ELR (cell line): Measurements from ENCODE around the gene FREM3.

Source experiments
- DNase-seq: peaks from one replicate; pipeline ENCODE4 v3.0.0-alpha.2; 2015; ENCODE audit warnings: low read depth

The FREM3 gene

GRCh38 chr4:143667461-143667860 lies 33.0 kb downstream of the FREM3 start:
- DNase-seq, result no peak

DNA sequence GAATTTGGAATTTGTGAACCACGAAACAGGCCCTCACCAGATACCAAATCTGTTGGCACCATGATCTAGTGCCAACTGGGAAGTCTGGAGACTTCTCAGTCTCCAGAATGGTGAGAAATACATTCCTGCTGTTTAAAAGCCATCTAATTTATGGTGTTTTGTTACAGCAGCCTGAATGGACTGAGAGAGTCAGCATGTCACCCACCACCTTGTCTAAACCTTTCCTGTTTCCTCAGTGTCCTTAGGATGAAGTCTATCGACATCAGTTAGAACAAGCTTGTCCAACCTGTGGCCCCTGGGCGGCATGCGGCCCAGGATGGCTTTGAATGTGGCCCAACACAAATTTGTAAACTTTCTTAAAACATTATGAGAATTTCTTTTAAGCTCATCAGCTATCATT lies 42.1 kb downstream of the FREM3 start:
- DNase-seq, result no peak

DNA sequence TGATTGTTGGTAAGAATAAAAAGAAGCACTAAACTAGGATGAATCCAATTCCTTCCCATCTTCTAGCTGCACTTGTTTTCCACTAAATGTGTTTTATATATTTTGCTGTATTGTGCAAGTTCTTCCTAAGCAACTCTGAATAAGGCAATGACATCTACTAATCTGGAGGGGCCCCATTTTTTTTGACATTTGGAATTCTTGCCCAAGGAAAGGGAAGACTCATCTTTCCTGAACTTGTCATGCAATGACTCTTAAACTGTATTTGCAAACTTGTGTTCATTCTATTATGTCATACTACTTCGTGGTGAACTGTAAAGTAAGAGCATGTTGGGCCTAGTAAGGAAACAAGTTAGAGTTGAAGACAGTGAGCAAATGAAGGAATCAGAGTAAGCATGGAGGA lies 45.9 kb downstream of the FREM3 start:
- no peak for DNase-seq

DNA sequence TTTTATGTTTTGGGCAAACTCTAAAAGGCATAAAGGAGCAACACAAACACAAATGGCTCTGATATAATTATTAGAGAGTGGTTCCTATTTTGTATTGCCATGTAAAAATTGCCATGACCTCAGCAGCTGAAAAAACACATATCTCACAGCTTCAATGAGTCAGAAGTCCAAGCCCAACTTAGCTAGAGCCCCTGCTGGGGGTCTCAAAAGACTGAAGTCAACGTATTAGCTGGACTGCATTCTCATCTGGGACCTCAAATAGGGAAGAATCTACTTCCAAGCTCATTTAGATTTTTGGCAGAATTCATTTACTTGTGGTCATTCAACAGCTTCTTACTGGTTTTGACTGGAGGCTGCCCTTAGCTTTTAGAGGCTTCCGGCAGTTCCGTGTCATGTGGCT lies 47.4 kb downstream of the FREM3 start:
- no peak for DNase-seq

GRCh38 chr4:143643399-143643798 lies 57.1 kb downstream of the FREM3 start:
- DNase-seq, result no peak

DNA sequence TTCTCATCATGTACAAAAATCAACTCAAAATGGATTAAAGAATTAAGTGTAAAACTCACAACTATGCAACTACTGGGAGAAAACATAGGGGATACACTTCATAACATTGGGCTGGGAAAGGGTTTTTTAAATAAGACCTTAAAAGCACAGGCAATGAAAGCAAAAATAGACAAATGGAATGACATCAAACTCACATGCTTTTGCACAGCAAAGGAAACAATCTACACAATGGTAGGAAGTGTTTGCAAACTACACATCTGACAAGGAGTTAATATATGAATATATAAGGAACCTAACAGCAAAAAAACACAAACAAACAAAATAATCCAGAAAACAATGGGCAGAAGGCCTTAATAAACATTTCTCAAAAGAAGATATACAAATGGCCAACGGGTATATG lies 57.9 kb downstream of the FREM3 start:
- no peak for DNase-seq

DNA sequence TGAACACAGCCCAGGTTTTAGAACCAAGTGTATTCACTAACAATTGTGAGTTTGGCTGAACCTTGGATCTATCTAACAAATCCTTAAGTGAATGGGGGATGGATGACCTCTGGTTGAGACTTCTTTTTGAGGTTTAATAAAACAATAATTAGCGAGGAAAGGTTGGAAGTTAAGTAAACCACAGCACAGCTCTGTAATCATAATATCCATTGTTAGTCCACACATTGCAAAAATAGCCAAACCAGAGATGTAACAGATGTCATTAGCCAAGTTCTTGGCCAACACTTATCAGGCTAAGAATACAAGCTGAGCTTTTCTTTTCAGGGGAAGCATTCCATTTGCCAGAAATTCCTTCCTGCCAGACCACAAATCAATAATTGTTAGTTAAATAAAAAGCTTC lies 59.1 kb downstream of the FREM3 start:
- no peak for DNase-seq

GRCh38 chr4:143634763-143635162 lies 65.7 kb downstream of the FREM3 start:
- DNase-seq, result no peak

DNA sequence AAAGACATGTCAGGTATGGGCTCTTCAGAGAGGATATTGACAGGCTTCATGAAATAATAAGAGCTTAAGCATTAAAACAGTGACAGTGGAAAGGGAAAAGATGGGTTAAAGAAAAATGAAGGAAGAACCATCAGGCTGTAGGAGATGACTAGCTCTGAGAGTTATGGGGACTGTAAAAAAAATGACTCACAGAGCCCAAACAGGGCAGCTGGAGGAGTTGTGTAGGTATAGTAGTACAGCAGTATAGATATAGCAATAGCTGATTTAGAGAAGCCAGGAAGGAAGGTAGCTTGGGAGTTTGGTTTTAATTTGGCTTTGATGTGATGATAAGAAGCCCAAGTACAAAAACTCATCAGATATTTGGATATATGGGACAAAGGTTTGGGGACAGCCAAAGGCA lies 66.6 kb downstream of the FREM3 start:
- DNase-seq, result no peak

DNA sequence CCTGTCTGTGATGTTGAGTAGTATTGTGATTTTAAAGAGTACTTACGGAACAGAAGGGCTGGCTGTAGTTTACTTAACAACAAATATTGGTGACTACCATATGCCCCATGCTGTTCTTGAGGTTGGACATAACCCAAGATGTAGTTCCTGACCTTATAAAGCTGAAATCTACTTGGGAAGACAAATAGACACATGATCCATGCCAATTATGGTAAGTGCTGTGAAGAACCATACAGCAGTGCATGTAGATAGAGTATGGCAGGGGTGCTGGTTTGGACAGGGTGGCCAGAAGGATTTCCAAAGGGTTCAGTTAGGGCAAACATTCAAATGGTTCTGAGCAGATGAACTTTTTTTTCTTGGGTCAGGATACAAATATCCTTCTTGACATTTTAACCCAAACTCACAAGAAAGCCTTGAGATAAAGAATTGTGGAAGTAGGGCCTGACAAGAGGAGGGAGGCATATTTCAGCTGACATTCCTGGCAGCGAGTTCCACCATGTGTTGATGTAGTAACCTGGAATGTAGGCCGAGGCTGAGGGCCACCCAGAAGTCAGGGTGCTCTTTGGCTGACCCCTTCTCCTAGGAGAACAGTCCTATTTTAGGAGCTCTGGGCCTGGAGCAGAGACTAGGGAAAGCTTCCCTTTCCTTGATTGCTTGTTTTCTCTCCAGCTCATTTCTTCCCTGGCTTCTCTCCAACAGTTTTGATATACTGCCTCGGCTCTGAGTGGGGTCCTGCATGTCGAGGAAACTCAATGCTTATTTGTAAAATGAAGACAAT lies 74.2 kb downstream of the FREM3 start:
- DNase-seq, result no peak

DNA sequence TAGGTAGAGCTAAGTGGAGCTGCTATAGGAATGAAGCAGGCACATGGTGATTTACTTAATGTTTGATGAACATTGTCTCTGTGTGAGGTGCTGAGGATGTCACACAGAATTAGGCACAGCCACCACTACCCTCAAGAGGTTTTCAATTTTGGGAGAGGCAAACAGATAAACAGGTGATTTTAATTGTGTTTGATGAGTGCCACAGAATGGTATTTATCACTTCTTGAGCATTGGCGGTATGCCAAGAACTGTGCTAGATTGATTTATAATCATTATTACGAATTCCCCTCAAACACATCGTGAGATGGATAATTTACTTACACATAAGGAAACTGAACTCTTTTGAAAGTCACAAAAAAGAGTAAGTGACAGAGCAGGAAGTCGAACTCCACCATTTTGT lies 74.8 kb downstream of the FREM3 start:
- no peak for DNase-seq

DNA sequence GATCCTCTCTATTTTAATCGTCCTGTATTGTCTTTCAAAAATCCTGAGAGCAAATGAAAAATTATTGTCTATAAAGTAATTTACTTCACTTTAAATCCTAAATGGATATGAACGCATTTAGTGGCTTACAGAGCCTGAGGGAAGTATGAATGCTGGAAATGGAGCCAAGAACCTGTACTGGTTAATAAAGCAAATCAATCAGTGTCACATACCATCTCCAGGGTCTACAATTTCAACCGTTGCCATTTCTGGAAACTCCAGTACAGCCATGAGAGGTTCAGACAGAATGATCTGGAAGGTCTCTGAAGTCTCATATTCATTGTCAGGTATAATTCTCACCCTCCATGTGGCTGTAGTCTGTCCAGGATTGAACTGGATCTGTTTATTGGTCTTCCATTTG lies 76.6 kb downstream of the FREM3 start:
- DNase-seq, result no peak

DNA sequence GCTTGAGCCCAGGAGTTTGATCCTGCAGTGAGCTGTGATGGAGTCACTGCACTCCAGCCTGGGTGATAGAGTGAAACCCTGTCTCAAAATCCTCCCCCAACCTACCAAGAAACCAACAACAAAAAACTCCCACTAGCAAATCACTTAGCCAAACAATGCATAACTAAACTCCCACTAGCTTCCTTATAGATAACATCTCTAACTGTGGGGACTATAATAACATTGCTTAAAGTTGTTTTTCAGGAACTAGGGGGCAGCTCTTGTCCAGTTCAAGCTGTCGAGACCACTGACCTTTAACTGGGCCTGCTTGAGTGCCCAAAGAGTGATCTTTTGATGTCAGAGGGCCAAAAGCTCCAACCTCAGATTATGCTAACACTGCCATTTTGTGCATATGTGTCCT lies 81.7 kb downstream of the FREM3 start:
- no peak for DNase-seq

- no peak for DNase-seq
Measured at GRCh38 chr4:143617994-143618679, 82.3 kb downstream of the FREM3 start.

- peak; percentile 66 for DNase-seq
Measured at GRCh38 chr4:143616771-143617170, 83.7 kb downstream of the FREM3 start.

DNA sequence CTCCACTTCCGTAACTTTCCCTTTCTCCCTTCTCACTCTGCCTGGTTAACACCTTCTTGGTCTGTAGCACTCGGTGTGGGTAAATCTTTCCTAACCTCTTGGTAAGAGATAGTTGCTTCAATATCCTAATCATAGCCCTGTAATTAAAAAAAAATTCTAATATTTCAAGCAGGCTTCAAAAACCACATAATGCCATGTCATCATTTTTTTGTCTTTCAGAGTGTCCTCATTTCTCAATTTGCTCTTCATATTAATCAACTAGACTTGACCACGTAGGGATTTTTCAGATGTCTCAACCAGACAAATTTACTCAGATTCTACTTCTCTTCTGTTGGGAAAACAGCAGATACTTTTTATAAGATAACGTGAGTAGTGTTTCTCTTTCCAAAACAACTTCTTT lies 91.0 kb downstream of the FREM3 start:
- DNase-seq, result no peak

DNA sequence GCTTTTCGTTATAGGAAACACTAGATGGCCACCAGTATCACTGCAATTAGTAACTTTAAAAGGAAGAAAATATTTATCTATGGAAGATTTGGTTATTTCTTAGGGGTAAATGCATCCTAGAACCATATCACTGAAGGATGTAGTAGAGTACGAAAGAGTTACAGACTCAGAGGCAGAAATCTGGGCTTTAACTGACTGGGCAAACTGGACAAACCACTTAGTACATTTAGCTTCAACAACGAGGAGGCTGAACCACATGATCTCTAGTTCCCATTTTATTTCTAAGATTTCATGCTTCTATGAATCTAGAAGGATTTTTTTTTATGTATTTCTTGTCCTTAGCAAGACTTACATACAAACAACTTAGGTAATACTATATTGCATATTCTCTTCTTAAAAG lies 94.0 kb downstream of the FREM3 start:
- DNase-seq, result no peak

- DNase-seq, result no peak
Measured at GRCh38 chr4:143599827-143600226, 100.6 kb downstream of the FREM3 start.

DNA sequence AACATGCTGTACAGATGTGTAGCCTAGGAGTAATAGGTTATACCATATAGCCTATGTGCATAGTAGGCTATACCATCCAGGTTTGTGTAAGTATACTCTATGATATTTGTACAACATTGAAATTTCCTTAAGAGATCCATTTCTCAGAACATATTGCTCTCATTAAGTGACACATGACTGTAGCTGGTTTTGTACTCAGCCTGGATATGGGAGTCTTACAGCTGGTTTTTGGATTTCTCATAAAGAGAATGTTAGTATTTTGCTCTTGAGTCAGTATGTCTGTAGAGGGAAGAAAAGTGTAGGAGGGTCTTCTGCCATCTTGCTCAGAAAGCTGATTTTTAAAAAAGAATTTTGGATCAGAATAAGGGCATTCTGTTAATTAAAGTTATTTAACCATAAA lies 101.7 kb downstream of the FREM3 start:
- DNase-seq, result no peak

DNA sequence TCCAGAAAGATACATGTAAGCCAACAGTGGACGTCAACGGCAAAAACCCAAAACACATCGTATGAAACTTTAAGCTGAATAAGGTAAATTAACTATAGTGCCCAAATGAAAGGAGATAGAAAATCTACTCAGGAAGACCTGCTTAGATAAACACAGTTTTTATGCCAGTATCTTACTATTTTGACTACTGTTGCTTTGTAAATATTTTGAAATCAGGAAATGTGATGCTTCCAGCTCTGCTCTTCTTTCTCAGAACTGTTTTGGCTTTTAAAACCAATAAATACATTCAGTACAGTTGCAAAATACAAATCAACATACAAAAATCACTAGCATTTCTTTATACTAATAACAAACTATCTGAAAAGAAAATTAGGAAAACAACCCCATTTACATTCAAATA lies 103.2 kb downstream of the FREM3 start:
- DNase-seq, result no peak

- DNase-seq, result peak; percentile 4
Measured at GRCh38 chr4:143587703-143588102, 112.8 kb downstream of the FREM3 start.

DNA sequence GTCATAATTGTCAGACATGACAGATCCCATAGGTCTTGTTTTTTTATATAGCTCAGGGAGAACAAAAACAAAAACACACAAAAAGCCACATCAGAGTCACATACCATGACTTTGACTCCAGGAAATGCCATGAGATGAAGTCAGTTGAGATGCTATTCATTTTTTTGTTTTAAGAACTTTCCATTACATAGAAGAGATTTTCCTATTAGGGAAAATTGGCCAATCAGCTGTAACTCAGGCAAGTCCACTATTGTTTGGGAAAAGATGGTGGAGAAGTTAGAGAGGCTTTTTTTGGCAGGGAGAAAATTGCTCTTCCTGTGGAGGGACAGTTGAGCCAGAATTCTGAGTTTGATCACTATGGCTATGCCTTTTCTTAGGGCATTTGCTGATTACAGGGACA lies 114.4 kb downstream of the FREM3 start:
- DNase-seq, result peak; percentile 4

- no peak for DNase-seq
Measured at GRCh38 chr4:143585548-143585947, 114.9 kb downstream of the FREM3 start.
